SIG-M5 treated with dmso at 0.1 percent for 504 hours (cell line): ENCODE measurements around the gene NAV3.
"Not testable (repeated sequence)": the region's sequence is repeated elsewhere in the genome, so short reads cannot be mapped to it uniquely, and the experiment has no call there.

Experiments
- DNase-seq: peaks from one replicate; lab custom pipeline; 2025; ENCODE audit not compliant: unreplicated experiment; lab: John Stamatoyannopoulos, UW

The NAV3 gene

GRCh38 chr12:78102801-78103200, 272.1 kb downstream of the NAV3 start:
- not testable (repeated sequence) for DNase-seq

GRCh38 chr12:78115889-78116288, 285.2 kb downstream of the NAV3 start:
- DNase-seq: peak; percentile 60

- peak; percentile 6 for DNase-seq
Observed at GRCh38 chr12:78118036-78118435, 287.3 kb downstream of the NAV3 start.

GRCh38 chr12:78118486-78118885, 287.8 kb downstream of the NAV3 start:
- no peak for DNase-seq

GRCh38 chr12:78119351-78119918, 288.7 kb downstream of the NAV3 start:
- DNase-seq: peak; percentile 22

- DNase-seq: no peak
Observed at GRCh38 chr12:78120306-78120705, 289.6 kb downstream of the NAV3 start.

GRCh38 chr12:78120866-78121560, 290.3 kb downstream of the NAV3 start:
- DNase-seq: peak; percentile 38

- DNase-seq: no peak
Observed at GRCh38 chr12:78121969-78122610, 291.4 kb downstream of the NAV3 start.

- no peak for DNase-seq
Observed at GRCh38 chr12:78128211-78128610, 297.5 kb downstream of the NAV3 start.

- DNase-seq: no peak
Observed at GRCh38 chr12:78143717-78144116, 313.0 kb downstream of the NAV3 start.

GRCh38 chr12:78145398-78145797, 314.7 kb downstream of the NAV3 start:
- DNase-seq: no peak

GRCh38 chr12:78146365-78146772, 315.7 kb downstream of the NAV3 start:
- peak; percentile 28 for DNase-seq

GRCh38 chr12:78149459-78149858, 318.8 kb downstream of the NAV3 start:
- DNase-seq: no peak

GRCh38 chr12:78155546-78155945, 324.9 kb downstream of the NAV3 start:
- peak; percentile 8 for DNase-seq

GRCh38 chr12:78156751-78157150, 326.1 kb downstream of the NAV3 start:
- DNase-seq: no peak

GRCh38 chr12:78157199-78157598, 326.5 kb downstream of the NAV3 start:
- no peak for DNase-seq

- DNase-seq: peak; percentile 20
Observed at GRCh38 chr12:78164154-78164553, 333.5 kb downstream of the NAV3 start.

GRCh38 chr12:78167510-78167909, 336.8 kb downstream of the NAV3 start:
- no peak for DNase-seq

GRCh38 chr12:78171061-78171460, 340.4 kb downstream of the NAV3 start:
- no peak for DNase-seq

- DNase-seq: no peak
Observed at GRCh38 chr12:78176643-78177042, 345.9 kb downstream of the NAV3 start.

GRCh38 chr12:78177298-78177697, 346.6 kb downstream of the NAV3 start:
- no peak for DNase-seq

GRCh38 chr12:78179346-78179745, 348.7 kb downstream of the NAV3 start:
- DNase-seq: no peak
